Gastroesophageal sphincter (tissue), 3 donors: ENCODE measurements around the gene LDLRAP1.
"Not testable (repeated sequence)": the region's sequence is repeated elsewhere in the genome, so short reads cannot be mapped to it uniquely, and the experiment has no call there.

Source experiments
- EP300 ChIP-seq: sonication (generic); formaldehyde crosslinking; IDR thresholded peaks from one replicate; pipeline ENCODE4 v1.6.1; 2017; ENCODE audit warnings: antibody characterized with exemption, mild to moderate bottlenecking
- POLR2A ChIP-seq, 2 donors: fragments of 450-650 bp; IDR thresholded peaks; one replicate each; pipeline ENCODE4 v1.6.1; 2017; ENCODE audit warnings: antibody characterized with exemption in 2 of 2, mild to moderate bottlenecking in 2 of 2, moderate library complexity in 1 of 2
- POLR2AphosphoS5 ChIP-seq: sonication (generic); formaldehyde crosslinking; IDR thresholded peaks from one replicate; pipeline ENCODE4 v1.6.1; 2017; ENCODE audit warnings: antibody characterized with exemption
- TF ChIP-seq, protein P1 (sequence below), 4 experiments: fragments of 200-600 bp in 2 of 4; fragments of 450-650 bp in 2 of 4; sonication (generic) in 1 of 4; IDR thresholded peaks; one replicate each; pipeline ENCODE4 v1.5.1; 2017 to 2019; ENCODE audit warnings: antibody characterized with exemption in 4 of 4, mild to moderate bottlenecking in 2 of 4, moderate library complexity in 2 of 4

DNA sequence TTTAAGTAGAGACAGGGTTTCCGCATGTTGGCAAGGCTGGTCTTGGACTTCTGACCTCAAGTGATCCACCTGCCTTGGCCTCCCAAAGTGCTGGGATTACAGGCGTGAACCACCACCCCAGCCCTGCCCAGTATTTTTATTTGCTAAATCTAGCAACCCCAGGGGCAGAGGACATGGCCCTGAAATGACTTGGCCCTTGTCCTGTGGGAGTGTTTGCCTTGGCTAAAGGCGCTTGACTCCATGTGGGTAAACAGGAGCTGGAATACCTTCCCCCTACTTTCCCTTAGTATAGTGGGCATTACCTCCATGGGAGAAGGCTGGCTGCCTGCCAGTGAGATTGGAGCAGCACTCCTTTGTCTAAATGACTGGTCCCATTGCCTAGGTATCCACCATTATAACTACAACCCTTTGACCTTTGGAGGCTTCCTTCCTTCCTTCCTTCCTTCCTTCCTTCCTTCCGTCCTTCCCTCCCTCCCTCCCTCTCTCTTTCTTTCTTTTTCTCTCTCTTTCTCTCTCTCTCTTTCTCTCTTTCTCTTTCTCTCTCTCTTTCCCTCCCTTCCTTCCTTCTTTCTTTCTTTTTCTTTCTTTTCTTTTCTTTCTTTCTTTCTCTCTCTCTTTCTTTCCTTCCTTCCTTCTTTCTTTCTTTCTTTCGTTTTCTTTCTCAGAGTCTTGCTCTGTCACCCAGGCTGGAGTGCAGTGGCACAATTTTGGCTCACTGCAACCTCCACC, 57.7 kb downstream of the LDLRAP1 start:
- not testable (repeated sequence) for TF ChIP-seq POLR2A (IDR thresholded peaks at IDR 0.05); POLR2AphosphoS5; EP300
- TF ChIP-seq, protein P1, sequence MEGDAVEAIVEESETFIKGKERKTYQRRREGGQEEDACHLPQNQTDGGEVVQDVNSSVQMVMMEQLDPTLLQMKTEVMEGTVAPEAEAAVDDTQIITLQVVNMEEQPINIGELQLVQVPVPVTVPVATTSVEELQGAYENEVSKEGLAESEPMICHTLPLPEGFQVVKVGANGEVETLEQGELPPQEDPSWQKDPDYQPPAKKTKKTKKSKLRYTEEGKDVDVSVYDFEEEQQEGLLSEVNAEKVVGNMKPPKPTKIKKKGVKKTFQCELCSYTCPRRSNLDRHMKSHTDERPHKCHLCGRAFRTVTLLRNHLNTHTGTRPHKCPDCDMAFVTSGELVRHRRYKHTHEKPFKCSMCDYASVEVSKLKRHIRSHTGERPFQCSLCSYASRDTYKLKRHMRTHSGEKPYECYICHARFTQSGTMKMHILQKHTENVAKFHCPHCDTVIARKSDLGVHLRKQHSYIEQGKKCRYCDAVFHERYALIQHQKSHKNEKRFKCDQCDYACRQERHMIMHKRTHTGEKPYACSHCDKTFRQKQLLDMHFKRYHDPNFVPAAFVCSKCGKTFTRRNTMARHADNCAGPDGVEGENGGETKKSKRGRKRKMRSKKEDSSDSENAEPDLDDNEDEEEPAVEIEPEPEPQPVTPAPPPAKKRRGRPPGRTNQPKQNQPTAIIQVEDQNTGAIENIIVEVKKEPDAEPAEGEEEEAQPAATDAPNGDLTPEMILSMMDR (IDR thresholded peaks at IDR 0.05), result not testable (repeated sequence)
